Measurements from ENCODE around the gene COPB1.
A peak's percentile ranks its signal among the peaks of the same experiment; 100 is the strongest.
"Not testable (repeated sequence)": the region's sequence is repeated elsewhere in the genome, so short reads cannot be mapped to it uniquely, and the experiment has no call there.

Gene COPB1, protein sequence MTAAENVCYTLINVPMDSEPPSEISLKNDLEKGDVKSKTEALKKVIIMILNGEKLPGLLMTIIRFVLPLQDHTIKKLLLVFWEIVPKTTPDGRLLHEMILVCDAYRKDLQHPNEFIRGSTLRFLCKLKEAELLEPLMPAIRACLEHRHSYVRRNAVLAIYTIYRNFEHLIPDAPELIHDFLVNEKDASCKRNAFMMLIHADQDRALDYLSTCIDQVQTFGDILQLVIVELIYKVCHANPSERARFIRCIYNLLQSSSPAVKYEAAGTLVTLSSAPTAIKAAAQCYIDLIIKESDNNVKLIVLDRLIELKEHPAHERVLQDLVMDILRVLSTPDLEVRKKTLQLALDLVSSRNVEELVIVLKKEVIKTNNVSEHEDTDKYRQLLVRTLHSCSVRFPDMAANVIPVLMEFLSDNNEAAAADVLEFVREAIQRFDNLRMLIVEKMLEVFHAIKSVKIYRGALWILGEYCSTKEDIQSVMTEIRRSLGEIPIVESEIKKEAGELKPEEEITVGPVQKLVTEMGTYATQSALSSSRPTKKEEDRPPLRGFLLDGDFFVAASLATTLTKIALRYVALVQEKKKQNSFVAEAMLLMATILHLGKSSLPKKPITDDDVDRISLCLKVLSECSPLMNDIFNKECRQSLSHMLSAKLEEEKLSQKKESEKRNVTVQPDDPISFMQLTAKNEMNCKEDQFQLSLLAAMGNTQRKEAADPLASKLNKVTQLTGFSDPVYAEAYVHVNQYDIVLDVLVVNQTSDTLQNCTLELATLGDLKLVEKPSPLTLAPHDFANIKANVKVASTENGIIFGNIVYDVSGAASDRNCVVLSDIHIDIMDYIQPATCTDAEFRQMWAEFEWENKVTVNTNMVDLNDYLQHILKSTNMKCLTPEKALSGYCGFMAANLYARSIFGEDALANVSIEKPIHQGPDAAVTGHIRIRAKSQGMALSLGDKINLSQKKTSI

DNA sequence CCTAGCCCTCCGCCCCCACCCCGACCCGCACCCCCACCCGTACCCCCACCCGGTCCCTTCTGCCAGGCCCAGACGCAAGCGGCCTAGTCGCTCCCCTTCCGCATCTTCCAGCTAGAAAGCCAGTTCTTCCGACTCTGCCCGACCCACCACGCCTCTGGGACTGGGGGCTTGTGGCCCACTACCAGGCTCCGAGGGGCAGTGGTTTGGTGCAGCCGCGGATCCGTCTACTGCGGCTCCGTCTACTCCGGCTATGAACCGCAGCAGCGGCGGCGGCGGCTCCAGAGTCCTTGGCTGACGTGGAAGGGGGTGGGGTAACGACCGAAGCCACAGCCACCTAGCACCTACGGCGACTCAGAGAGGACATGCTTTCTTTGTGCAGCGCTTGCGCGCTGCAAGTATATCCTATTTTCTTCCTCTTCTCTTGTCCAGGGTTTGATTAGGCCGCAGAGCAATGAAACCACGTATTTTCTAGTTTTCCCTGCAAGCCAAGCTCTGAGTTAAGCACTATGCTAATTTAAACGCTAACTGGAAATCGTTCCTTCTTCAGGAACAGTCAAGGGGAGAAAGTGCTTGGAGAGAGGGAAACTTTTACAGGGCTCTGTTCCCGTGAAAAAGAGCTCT, at the start of gene COPB1:
COPB1 (minus strand) TSS at position 252 of the 621 bp plus-strand sequence. CDS start 883 bp downstream, outside the sequence.
- DNase-seq, result peak; percentile 90

DNA sequence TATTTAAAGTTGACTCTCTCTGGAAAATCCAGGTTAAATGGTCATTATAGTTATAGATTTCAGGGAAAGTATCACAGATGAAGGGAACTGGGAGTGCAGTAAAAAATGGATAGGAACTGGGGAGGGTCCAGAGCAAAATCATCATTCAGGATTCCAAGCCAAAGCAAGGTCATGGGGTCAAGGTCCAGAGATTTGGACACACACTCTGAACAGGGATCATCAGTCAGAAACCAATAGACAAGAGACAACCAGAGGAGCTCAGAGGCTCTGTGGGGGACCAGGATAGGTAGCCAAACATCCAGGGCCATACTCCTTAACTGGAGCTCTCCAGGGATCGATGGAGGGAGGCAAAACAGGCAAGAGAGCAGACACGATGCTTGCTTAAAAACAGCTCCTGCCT, 47.8 kb upstream of the COPB1 start:
- DNase-seq, result no peak

DNA sequence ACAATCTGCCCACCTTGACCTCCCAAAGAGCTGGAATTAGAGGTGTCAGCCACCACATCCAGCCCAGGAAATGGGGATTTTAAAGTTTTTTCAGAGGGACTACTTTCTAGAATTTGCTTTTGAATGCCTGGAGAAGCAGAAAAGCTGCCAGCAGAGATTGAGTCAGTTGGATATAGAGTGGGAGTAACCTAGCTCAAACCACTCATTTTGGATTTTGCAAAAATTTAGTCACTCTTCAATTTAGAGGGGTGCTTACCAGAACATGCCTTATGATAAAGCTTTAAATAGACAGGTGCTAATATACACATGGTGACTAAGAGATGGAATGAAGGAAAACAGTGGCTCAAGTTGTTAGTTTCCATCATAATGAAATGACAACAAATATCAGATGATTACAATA, 47.1 kb upstream of the COPB1 start:
- DNase-seq, result no peak

DNA sequence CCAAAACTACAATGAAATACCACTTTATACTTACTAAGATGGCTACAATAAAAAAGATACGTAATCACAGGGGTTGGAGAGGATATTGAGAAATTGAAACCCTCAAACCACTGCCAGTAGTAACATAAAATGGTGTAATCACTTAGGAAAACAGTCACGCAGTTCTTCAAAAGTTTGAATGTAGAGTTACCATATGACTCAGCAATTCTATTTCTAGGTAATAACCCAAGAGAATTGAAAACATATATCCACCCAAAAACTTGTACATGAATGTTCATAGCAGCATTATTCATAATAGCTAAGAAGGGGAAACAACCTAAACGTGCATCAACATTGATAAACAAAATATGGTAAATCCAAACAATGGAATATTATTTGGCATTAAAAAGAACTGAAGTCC, 45.0 kb upstream of the COPB1 start:
- DNase-seq, result no peak

DNA sequence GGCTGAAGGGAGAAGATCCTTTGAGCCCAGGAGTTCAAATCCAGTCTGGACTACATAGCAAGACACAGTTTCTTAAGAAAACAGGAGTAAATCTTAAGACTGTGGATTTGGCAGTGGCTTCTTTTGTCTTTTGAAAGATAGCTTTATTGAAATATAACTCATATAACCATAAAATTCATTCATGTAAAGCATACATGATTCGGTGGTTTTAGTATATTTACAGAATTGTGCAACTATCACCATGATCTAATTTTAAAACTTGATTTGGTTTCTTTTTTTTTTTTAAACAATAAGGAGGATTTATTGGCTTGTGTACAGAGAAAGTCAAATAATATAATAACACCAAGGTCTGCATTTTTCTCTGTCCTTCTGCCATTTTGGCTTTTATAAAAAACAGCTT, 43.6 kb upstream of the COPB1 start:
- DNase-seq, result no peak

DNA sequence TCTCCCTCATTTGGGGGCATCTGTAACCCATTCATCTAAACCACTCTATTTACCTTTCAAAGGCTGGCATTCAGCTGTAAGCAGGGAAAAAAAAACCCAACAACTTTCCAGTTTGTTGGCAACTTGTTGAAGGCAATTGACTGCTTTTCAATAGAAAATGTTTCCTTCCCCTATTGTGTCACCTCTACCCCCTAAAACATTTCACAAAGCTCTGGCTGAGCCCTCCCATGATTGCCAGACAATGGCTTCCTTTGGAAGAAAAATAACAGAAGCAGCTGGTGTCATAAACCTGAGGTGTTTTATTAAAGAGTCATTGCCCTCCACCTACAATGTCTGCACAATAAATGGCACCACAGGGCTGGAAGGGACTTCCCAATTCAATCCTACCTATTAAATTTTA, 42.7 kb upstream of the COPB1 start:
- DNase-seq, result peak; percentile 70

DNA sequence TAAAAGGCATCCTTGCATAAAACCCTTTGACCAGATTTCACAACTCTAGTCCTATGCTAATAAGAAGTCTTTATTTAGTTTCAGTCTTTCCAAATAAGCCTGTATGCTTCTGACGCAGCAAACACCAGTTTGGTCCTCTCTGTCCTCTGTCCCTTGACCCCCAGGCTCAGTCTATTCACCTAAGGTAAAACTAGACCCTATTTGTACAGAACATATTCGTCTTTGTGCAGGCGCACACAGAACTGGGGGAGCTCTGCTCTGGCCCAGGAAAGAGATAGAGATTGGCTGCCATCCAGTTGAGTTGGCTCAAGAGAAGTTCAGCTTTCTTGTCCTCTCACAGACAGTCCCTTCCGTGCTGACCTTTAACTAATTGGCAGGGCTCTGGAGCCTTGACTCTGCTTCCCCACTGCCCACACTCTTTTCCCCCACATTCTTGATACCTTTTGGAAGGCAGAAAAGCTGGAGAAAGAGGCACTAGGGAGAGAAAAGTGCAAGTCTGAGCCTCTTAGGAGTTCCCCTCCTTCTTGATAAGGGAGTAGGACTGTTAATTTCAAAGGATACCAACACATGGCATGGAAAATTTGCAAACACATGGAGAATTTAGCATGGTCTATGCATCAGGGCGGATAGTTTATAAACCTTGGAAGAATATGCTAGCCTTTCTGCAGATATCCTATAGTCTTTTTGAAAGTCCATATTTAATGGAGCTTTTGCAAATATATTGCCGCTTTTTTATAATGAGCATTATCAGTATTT, 41.8 kb upstream of the COPB1 start:
- no peak for DNase-seq

DNA sequence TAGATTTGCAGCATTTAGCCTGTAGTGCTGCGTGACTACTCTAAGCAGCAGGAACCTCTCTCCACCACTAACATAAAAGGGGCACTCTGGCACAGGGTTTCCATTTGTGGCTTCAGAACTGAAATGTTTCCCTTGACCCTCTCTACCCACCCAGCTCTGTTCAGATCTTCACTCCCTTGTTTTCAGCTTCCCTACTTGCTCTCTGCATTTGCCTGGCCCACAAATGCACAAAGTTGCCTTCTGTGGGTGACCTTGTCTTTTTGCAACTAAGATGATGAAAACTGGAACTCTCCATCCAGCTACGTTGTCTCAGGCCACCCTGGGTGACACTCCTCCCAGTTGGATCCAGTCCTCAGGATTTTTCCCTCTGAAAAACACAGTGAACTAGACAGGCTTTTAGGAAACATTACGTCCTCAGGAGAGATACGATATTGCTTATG, 40.4 kb upstream of the COPB1 start:
- DNase-seq, result no peak

DNA sequence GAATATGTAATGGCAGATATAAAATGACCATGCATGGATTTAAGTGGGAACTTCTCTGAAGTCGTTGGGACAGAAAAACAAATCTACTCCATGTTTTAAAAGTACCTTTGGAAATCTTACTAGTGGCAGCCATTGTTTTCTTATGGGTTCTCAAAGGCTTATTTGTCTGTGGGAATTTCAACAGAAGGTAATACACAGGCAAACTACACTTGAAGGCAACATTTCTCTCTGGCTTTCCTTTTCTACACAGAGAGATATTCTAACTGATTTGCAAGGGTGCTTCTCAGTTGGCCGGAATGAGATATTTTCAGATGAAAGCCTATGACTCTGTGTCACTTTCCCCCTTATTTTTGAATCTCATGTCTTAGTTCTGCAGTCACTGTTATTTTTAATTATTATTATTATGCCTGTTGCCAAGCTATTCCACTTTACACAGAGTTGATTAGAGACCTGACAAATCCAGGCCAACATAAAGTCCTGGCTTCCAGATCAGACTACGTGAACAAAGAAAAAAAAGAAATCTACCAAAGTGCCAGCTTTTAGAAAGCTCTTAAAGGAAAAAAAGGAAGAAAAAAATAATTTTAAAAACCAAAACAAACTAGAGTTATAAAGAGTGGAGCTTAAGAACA, 39.4 kb upstream of the COPB1 start:
- no peak for DNase-seq

DNA sequence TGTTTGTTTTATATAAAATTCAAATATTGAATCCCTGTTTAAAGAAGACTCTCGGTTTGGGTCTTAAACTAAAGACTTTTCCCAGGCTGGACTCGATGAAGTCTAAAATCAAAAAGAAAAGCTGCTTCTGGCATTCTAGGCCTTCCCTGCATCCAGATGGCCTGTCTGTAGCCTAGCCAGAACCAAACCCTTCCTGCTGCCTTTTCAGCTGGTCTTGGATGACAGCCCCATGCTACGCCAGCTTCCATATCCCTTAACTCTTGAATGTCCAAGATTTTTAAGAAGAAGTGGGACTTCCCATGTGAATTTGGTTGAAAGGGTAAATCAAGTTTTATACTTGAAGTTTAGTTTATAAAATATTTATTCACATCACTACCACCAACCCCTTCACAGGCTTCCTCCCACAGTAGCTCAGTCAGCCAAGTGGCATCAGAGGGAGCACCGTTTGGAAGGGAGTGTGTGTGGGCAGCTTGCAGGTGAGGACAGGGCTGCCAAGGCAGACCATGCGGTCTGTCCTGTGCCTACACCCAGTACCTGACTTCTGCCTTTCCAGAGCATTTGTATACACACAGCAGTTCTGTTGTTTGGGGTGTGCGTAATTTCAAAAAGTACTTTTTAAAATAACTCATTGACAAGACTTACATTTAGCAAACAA, 38.8 kb upstream of the COPB1 start:
- DNase-seq, result no peak

DNA sequence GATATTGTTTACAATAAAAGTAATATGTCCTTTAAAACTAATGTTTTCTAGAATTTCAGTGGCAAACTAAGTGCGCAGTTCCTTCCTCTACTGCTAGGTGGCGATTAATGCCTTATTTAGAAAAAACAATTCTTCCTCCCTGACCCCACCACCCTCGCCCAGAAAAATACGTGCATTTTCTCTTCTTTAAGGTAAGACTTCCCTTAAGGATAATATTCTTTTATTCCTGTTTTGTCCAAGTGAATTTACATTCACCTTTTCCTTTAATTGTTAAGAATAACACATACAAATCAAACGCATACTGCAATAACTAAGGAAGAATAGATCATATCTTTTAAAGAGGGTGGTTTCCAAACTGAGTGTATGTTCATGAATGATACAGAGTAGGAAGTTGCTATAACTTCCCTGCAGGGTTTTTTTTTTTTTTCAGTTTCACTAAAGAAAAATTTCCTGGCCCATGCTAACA, 37.6 kb upstream of the COPB1 start:
- DNase-seq, result peak; percentile 24

DNA sequence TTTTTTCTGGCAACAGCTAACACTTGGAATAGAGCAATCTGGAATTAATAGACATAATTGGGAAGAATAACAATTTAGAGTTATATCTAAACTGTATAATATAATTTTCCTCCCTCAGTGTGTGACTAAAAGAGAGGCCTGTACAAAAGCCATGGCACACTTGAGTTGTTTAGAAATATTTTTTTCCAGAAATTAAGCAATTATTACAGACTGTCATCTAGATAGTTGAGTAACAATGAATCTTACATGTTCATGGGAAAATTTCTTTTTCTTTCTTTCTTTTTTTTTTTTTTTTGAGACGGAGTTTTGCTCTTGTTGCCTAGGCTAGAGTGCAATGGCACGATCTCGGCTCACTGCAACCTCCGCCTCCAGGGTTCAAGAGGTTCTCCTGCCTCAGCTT, 35.6 kb upstream of the COPB1 start:
- DNase-seq, result not testable (repeated sequence)

DNA sequence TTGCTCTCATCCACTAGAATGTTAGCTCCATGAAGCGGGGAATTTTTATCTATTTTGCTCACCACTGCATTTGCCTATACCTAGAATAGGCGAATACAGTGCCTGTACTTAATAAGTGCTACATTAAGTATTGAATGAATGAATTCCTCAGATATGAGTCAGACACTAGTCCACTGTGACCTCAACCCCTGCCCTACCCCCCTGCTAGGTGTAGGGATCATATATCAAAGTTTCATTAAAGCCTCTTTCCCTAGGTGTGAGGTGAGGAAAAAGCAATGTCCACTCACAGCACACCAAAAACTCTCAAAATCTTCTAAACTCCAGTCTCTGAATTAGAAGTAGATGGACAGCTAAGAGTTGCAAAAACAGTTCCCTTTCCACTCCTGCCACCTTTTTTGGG, 30.3 kb upstream of the COPB1 start:
- DNase-seq, result no peak

DNA sequence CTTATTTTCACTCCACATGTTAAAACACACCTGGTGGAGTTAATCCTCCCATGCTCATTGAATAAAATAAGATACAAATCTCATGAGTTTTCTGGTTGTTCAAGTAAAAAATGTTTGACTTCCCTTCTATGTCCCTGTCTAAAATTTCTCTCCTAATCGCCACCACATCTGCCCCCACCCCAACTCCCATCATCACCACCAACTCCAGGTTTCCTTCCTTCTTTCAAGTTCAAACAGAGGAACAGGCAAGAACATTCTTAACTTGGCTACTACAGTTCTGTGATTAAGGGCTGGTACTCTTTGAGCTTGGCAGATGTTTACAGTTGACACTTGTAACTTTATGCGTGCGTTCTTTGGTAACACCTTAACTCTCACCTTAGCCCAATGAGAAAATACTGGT, 29.7 kb upstream of the COPB1 start:
- no peak for DNase-seq

DNA sequence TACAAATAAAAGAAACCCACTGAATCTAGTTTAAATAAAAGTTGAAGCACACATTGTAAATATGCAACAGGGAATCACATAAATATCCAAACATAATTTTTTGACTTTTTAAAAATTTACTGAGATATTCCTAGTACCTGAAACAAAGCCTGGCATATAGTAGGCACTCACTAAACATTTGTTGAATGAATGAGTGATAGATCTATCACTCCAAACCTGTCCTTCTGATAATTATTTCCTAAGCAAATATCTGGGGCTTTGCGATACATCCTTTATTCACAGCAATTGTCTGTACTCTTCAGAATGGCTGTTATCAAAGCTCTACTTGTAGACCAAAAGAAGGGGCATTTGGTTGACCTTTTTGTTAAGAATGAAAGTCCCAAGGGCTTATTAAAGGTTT, 23.2 kb upstream of the COPB1 start:
- no peak for DNase-seq

DNA sequence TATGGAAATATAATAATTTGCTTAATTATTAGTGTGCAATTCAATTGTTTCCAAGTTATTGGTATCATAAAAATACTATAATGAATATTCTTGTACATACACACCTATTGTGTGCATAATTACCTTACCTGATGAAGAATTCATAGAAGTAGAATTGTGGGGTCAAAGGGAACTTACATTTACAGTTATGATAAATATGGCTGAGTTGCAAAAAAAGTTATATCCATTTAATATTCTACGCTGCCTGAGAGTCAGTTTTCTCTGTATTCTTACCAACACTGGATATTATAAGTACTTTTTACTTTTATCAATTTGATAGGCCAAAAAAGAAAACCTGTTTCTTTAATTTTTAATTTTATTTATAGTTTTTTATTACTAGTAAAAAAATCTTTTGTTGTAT, 22.6 kb upstream of the COPB1 start:
- DNase-seq, result no peak

DNA sequence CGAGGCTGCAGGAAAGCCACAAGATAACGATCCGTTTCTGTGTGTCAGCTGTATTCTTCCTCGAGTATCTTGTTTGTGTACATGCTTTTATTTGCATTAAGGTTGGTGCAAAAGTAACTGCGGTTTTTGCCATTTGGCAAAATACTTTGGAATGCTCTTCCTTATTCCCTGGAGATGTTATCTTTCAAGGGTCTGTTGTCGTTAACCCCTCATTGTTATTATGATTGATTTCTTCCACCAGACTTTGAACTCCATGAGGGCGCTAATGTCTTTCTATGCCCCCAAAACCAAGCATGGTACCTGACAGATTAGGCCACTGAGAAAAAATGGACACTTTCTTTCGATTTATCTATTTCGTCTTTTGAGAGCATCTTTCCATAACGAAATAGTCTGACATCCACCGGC, 21.1 kb upstream of the COPB1 start:
- no peak for DNase-seq

DNA sequence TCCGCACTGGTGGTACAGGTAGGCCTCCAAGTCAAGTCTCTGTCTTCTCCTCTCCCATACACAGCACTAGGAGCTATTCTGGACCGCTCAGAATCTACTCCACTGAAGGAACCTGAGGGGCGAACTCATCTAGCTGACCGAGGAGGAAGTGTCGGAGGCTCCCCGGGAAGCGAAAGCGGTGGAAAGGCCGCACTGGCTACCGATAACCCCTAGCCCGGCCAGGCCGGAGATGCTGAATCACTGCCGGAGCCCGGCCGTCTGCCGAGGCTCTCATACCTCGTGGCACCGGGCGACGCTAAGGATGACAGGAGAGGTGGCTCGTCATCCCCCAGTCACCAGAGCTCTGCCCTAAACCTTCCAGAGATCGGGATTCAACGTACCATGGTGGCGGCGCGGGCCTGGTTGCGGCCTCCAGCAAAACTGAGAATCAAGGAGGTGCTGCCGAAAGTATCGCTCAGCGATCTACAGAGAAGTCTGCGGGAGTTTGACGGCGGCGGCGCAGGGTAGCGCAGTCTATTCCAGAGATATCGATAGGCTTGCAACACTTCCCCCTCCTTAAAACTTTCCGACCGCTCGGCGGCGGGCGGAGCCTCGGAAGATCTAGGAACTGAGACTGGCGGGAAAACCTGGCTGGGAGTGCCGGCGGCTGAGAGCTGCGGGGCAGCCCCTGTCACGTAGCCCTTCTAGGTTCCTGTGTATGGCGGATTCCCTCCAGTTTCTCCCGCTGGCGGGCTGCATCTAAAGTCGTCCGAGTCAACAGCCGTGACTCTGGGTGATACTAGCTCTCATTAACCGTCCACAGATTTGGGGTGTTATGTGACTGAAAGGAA, 20.5 kb upstream of the COPB1 start, which contains the start of gene PSMA1:
PSMA1 (minus strand) TSS at position 470 of the 830 bp plus-strand sequence; CDS start at position 383, 87 bp downstream.
- DNase-seq, result peak; percentile 97

DNA sequence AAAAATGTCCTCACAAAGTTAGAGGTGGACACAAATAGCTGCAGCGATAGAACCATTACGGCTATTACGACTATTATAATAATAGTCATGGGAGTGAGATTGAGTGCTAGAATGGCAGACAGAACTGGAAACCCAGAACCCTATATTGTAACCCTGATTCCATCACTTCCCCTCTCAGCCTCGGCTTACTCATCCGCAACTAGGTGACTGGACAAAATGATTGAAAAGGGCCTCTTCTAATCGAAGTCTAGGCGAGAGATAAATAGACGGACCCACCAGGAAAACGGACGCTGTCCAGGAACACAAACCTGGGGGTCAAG, 19.9 kb upstream of the COPB1 start:
- no peak for DNase-seq

DNA sequence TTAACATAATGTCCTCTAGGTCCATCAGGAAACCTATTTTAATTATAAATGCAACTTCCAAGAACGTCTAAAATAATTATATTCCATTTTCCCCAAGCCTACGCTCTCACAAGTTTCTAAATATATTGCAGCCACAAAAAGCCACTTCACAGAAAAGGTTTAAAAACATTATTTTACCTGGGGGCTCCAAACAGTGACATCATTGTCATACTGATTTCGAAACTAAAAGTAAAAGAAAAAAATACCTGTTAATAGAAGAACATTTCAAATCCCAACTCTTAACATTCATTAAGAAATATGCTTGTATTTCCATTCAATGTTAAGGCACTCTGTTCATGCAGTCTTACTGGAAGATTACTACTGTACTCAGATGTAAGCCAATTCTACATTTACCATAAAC, 19.2 kb upstream of the COPB1 start:
- no peak for DNase-seq

DNA sequence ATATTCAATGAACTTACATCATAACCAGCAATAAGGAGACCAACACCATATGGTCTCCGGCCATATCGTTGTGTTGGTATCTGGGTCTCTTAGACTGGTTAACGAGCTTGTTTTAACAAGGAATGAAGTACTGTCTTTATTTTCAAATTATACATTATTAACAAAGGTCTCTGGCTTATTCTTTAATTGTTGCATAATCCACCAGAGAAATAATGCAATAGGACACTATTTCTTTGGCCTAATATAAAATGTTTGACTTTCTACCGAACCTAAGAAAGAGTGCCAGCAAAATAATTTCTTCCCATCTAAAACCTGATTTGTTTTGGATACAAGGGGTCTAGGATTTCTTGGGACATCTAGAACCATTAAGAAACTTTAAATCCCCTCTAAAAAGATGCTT, 14.2 kb upstream of the COPB1 start:
- DNase-seq, result no peak
